ENCODE results near the gene NDFIP1.

The NDFIP1 gene

DNA sequence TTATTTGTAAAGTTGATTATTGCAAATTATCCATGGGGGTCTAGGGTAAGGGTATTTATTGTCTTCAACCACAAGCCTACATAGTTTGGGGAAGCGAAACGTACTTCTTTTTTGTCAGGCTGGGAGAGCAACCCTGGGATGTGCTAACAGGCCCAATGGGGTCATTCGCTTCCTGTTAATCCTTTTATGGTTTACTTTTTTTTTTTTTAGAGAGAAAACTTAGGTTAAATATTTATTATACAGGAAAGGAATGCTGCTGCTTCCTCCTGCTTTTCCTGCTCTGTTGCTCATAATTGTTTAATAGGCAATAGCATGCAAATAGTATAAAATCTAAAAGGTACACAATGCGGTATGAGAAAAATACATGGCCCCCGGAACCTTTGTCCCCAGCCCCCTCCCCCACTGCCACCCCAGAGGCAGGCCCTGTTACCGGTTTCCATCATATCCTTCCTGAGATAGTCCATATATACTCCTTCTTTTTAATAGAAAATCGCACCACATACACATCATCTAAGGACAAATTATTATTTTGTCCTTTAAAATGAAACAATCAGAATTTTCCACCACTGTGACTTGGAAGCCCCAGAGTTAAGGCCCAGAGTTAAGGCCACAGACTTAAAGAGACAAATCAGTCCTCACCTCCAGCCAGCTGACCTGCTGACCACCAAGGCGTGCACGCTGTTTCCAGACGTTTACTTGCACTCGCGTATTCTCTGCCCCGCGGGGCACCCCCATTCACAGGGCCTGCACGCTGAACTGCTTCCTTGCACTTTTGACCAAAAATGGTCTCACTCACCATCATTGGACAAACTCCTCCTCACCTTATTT is 83.9 kb downstream of the NDFIP1 start:
- no peak for DNase-seq

DNA sequence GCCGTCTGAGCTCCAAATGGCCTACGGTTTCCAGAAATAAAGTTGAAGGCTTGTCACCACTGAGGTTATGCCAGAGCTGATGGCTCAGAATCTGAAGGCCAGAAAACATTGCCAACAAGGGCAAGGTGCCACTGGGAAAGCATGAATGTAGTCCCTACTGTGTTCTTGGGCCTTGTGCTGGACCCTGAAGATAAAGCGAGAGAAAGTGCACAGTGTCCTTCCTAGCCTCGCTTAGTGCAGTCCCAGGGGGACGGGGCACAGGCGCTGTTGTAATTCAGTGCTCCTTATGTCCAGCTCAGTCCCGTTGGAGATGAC is 84.5 kb downstream of the NDFIP1 start:
- no peak for DNase-seq

DNA sequence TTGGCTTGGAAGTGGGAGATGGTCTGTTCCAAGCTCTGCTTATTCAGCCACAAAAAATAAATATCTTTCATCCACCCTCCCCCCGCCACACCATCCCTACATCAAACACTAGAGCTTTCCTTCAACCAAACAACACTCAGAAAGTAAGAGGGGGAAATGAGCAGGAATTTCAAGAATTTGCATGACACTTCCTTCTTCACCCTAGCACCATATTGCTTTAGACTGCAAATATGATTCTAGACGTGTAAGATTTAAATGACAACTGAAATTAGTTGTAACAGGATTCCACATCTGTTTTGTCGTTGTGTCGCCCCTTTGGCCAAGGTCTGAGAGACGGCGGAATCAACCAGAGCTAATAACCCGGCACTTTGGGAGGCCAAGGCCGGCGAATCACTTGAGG is 88.5 kb downstream of the NDFIP1 start:
- peak; percentile 35 for DNase-seq

DNA sequence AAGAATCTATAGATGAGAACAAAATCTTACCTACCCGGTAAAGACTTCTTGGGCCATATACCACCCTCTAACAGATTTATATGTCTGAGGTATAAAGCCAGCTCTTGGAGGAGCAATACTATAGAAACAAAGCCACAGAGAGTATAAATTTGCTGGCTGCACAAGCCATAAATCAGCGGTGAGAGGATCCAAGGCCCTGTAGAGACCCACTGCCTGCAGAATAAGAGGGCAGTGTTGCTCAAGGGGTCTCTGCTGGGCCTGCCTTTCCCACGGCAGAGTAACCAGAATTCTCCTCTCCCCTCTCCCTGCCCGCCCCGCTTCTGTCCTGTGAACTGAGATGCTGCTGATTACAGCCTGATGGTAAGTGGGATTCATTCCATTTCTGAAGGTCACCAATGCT is 89.2 kb downstream of the NDFIP1 start:
- DNase-seq = no peak

DNA sequence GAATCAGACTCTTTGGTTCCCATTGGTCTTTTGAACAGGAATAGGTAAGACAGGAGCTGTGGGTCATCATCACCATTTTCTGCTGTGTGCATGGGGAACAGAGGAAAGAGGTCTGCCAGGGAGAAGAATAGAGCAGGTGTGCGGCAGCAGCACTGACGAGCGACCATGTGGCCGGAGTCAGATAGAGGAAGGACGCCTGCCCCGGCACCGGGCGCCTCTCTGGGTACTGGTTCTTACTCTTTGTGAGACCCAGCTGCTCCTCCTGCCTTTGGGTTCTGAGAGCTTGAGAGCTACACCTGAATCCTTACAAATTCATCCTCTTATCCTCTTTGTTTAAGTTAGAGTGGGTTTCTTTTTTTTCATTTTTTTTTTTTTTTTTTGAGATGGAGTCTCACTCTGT is 90.8 kb downstream of the NDFIP1 start:
- DNase-seq = no peak

DNA sequence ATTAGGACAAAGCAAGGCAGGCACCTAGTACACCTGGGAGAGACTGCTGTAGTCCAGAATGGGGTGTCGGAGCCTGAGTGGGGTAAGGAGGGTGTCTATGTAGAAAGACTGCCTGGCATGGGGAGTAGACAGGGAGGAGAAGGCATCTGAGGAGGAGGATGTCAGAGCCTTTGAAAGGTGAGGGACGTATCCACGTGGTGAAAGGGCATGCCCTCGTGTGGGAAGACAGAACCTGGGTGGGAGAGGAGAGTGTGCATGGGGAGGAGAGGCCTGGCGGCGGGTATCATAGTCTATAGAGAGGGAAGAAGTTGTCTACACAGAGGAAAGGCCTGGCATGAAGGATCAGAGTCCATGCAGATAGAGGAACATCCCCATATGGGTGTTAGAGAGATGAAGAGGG is 91.8 kb downstream of the NDFIP1 start:
- DNase-seq = no peak

DNA sequence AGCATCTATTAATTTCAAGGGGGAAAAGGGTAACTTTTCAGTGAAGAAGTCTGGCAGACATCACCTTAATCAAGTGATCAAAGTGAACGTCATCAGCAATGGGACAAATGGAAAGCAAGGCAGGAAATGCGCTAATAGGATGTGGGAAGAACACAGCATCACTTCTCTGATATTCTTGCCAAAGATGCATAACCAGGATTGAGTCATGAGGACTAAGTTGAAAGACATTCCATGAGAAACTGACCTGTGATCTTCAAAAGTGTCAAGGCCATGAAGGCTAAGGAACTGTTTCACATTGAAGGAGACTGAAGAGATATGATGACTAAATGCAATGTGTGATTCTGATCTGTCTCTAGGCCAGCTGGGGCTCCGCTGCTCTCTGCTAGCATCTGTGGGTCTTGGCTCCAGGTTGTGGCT is 92.9 kb downstream of the NDFIP1 start:
- peak; percentile 89 for DNase-seq

DNA sequence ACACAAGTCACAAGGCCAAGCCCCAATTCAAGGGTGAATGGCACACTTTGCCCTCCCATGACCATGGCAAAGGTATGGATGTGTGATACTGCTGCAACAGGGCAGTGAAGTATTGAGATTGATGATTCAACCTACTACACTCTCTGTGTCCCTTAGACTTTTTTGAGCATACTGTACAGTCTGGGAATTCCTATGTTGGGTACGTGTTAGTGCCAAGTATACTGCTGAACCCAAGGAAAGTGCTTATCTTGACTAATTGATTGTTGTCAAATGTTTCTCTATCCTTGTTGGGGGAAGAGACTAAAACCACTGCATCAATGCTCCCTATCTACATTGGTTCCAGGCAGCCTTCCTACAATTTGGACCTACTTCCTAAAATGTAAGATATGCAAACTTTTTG is 93.7 kb downstream of the NDFIP1 start:
- peak; percentile 24 for DNase-seq
